NOMO-1 treated with DMSO at 0.1 percent for 48 hours (cell line): ENCODE data around the gene CCDC54.

Experiments
- DNase-seq: peaks from one replicate; lab custom pipeline; 2025; ENCODE audit not compliant: unreplicated experiment; lab: John Stamatoyannopoulos, UW

CCDC54 gene

GRCh38 chr3:107392549-107393165 is 15.4 kb downstream of the CCDC54 start:
- no peak for DNase-seq

DNA sequence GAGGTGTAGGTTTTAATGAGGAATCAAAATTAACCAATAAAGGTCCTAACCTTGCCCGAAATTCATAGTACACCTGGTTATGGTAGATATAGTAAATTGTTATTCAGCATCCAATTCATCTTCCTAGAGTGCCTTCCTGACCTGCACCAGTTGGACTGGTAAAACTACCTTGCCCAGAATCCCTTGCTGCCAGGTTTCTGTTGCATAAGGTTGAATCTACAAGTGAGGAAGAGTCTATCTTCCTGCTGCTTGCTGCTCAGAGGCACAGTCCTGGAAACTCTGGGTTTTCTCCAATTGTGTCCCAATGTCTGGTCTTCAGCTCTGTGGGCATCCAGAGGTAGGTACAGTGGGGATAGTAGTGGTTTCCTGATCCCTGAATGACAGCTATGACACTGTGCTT is 17.3 kb downstream of the CCDC54 start:
- no peak for DNase-seq

- DNase-seq: no peak
These were observed 17.8 kb downstream of the CCDC54 start for GRCh38 chr3:107395066-107395465.

GRCh38 chr3:107401301-107401700 is 24.1 kb downstream of the CCDC54 start:
- DNase-seq: no peak

DNA sequence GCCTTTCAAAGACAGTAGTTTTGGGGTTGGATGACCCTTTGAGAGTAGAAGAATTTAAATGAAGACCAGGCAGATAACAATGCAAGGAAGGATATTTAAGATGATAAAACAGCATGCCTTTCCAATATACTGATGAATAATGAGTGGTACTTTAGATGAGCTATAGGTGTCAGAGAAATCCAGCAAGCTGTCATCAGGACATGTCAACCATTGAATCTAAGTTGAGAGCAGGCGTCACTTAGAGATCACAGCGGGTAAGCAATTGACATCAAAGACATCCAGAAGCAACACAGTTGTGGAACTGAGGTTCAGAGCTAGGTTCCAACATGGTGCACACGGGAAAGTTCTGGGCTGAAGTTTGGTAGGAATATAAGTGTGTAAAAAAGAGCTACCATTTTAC is 25.0 kb downstream of the CCDC54 start:
- DNase-seq: no peak

- DNase-seq: no peak
These were observed 27.7 kb downstream of the CCDC54 start for GRCh38 chr3:107404727-107405469.

- no peak for DNase-seq
These were observed 30.1 kb downstream of the CCDC54 start for GRCh38 chr3:107407355-107407754.

DNA sequence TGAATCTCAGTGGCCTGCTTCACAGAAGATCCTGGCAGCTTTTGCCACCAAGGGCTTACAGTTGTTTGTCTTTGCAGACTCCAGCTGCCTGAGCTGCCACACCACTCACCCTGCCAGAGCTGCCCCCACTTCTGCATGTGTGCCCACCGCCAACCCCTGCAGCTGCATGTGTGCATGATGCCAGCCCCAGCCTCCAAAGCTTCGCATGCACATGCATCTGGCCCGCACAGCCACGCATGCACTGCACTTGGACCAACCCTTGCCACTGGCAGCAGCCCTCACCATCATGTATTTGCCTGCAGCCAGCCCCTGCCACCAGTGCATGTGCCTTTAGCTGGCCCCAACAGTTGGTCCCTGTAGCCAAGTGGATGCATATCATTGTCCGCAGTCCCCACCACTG is 31.3 kb downstream of the CCDC54 start:
- no peak for DNase-seq

DNA sequence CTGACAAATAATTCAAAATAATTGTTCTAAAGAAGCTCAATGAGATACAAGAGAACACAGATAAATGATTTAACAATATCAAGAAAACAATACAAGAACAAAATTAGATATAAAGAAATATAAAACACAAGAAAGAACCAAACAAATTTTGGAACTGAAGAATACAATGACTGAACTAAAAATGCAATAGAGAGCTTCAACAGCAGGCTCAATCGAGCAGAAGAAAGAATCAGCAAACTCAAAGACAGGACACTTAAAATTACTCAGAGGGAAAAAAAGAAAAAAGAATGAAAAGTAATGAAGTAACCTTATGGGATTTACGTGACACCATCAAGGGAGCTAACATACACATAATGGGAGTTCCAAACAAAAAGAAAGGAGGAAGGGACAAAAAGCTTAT is 32.1 kb downstream of the CCDC54 start:
- no peak for DNase-seq

GRCh38 chr3:107410606-107411005 is 33.4 kb downstream of the CCDC54 start:
- no peak for DNase-seq

- no peak for DNase-seq
These were observed 33.8 kb downstream of the CCDC54 start for GRCh38 chr3:107411056-107411455.

DNA sequence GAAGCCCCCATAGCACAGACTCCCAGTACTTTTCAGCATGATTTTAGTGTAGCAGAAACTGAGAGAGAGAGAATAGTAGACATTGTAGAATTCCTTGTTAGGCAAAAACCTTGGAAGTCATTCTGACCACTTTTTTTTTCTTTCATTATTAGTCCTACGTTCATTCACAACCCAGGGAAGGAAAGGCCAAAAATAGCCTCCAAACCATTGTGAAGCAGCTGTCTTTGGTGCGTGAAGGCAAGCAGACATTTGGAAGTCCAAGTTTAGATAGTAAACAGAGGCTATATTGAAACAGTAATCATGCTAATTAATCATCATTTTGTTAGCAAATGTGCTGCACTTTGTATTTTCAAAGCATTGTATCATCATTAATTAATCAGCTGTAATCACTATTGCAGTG is 34.5 kb downstream of the CCDC54 start:
- no peak for DNase-seq

GRCh38 chr3:107412376-107412775 is 35.1 kb downstream of the CCDC54 start:
- DNase-seq: no peak

- no peak for DNase-seq
These were observed 36.0 kb downstream of the CCDC54 start for GRCh38 chr3:107413264-107413663.

DNA sequence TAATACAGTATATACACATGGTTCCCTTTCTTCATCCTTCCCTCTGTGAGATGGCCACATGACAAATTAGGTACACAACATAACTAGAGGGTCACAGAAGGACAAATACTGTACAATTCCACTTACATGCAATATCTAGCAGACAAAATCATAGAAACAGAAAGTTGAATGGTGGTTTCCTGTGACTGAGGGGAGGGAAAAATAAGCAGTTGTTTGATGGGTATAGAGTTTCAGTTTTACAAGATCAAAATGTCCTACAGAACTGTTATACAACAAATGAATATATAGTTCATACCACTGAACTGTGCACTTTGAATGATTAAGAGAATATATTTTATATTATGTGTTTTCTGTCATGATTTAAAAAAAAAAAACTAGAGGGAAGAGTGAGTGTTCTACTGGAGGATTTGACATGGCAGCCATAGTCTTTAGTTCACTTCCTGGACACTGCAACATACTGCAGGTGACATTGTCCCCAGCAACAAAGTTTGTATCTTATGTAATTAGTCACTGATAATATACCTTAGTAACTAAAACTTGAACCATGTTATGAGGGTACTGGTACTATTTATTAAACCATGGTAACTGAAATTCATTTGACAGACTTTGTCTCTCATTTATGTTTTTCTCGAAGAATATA is 37.2 kb downstream of the CCDC54 start:
- DNase-seq: no peak

DNA sequence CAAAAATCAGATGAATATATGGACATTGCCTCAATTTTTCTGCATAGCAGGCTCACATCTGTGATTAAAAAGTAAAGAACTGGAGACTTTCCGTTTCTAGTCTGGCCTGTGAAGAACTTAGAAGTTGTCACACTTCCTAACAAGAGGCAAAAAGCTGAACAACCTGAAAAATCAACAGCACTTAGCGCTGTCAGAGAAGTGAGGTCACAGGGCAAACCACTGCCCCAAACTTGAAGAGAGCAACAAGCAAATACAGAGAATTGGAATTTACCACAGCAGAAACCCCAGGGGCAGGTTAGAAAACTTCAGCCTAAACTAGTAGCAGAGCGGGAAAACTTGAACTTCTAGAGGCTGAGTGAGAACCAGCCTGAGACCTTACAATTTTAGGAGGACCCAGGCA is 38.9 kb downstream of the CCDC54 start:
- no peak for DNase-seq

DNA sequence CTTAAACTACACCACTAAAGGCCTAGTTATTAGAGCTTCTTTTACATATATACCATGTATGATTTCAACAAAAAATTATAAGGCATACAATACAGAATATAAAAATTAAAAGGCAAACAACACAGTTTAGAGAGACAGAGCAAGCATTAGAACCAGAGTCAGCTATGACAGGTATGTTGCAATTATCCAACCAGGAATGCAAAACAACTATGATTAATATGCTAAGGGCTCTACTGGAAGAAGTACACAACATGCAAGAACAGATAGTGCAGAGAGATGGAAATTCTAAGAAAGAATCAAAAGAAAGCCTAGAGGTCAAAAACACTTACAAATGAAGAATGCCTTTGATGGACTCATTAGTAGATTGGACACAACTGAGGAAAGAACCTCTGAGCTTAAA is 39.6 kb downstream of the CCDC54 start:
- DNase-seq: no peak

DNA sequence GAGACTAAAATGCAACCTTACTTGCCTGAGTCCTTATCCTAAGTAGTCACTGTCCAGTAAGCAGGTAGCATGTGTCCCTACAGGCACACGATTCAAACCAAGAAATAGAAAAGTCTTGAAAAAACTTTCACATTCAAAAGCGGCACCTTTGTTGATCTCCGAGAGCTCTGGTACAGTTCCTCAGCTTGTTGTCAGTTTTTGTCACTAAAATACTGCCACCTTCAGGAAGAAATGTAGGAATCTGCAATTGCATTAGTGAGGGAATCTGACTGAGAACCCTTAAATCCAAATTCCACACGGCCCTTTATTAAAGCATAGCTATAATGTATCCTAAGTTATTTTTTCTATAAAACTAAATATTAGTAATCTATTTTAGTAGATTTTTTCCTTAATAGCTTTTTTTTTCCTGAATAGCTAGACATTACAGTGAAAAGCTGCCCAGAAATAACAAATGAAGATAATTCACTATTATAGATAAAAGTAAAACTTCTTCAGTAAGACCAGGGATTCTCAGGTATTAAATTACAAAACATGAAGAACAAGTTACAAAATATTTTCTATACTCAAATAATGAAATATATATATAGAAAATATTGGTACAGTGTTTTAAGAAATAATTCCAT is 44.0 kb downstream of the CCDC54 start:
- peak; percentile 75 for DNase-seq

- DNase-seq: no peak
These were observed 44.6 kb downstream of the CCDC54 start for GRCh38 chr3:107421881-107422280.

DNA sequence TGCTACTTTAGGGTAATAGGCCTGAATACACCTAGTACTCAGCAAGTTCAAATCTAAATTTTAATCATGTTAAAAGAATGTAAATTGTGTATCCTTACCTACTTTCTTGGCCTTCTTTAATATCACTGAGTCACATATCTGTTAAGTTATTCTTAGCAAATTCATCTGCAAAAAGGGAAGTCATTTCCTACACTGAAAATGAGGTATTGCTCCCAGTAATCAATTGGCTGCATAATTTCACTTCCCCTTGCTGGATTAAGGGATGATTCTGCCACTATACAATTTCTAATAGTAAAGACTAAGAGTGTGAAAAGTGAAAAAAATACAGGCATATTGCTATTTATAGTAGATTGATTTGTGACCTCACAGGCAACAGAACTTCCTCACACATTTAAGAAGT is 47.8 kb downstream of the CCDC54 start:
- peak; percentile 88 for DNase-seq

DNA sequence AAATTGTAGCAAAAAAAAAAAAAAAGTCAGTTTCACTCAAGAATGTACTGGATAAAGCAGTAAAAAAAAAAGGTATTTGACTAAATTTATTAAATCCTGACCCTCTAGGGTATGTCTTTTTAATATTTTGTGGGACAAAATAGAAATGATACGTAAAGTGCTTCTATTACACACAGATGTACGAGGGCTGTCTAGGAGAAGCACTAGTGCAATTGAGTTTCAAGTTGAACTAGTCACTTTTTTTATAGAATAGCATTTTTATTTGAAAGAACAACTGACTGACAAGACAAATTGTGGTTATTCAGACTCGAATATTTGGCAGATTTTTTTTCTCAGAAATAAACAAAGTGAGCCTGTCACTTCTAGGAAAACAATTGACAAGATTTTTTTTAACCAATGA is 49.0 kb downstream of the CCDC54 start:
- DNase-seq: peak; percentile 25
